Measurements from ENCODE around the gene PIK3AP1.

DNA sequence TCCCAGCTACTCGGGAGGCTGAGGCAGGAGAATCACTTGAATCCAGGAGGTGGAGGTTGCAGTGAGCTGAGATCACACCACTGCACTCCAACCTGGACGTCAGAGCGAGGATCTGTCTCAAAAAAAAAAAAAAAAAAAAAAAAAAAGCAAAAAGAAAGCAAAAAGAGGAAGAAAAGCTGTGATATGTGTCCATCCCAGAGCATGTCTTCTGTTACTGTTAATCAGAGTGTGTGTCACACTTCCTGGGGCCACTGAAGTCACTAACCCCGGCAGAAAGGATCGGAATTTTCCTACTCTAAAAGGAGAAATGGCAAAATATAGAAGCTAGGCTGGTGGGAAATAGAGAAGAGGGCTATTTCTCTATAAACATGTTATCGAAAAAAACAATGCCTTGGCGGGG is 11.9 kb downstream of the PIK3AP1 start:
- no peak for TF ChIP-seq EZH2 (IDR thresholded peaks at IDR 0.05; ENCODE audit: insufficient read depth, poor library complexity, severe bottlenecking)
- TF ChIP-seq EZH2phosphoT487 (IDR thresholded peaks at IDR 0.05; ENCODE audit: insufficient read depth, low read depth): no peak
